Frontal cortex (tissue), 4 donors: ENCODE results near the gene PCDHB4. TPM values are rescaled to one million over a fixed set of nuclear protein-coding genes. Genes with fewer than 3 reads are reported as not detected.
A peak's percentile ranks its signal among the peaks of the same experiment; 100 is the strongest.
"Not testable (repeated sequence)": the region's sequence is repeated elsewhere in the genome, so short reads cannot be mapped to it uniquely, and the experiment has no call there.

ENCODE experiments used
- DNase-seq, 2 donors: peaks; one replicate each; pipeline ENCODE4 v3.0.0; 2012; ENCODE audit warnings: low spot score in 2 of 2
- FAIRE-seq: peaks from 2 replicates; lab custom pipeline; 2012; peaks lifted over from hg19 to GRCh38; lab: Jason Lieb, UNC
- total RNA-seq: library from RNA; depleted of rRNA; stranded (reverse); fragments of >200 nt; gene quantifications from one replicate; pipeline ENCODE4 v1.2.3, GENCODE V29; 2014
- donor health status: control.
- donor health status: control.
- donor health status: control.

The PCDHB4 gene
- 4.5 TPM for total RNA-seq

DNA sequence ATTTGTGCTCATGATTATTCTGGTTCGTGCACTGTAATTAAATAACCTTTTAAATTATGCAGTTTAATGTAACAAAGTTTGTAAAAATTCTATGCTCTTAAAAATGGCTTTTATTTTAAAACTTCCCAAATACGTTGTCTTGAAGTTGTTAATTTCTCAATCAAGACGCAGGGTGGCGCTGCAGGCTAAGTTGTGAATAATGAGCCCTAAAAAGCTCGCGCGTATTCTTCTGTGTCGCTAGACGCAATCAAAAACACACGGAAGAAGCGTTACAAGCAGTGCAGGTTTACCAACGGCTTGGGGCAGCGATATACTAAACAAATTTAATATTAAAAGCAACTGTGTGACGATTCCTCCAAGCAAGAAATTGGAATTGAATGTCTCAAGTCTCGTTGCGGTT, at the start of gene PCDHB4:
Gene PCDHB4, plus strand, starts transcription at position 256 of the 400 bp plus-strand sequence. CDS start 181 bp downstream, outside the sequence.
- FAIRE-seq (no peak), DNase-seq (no peak)

DNA sequence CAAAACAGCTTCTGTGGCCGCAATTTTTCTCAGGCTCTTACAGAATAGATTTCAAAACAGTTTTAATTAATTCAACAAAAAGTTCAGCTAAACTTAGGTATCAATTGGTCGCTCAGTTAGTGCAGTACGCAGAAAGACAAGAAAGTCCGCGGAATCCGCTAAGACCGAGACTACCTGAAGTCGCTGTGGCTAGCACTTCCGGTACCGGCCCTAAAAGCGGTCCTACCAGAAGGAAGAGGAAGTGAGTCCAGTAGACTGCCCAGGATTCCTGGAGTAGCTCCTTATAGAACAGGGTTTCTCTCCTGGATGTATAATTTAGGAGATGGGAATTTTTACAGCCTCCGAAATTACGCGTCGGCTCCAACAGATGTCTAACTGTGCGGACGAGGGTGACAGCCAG, 43.8 kb upstream of the PCDHB4 start:
- FAIRE-seq (no peak), DNase-seq (no peak)

DNA sequence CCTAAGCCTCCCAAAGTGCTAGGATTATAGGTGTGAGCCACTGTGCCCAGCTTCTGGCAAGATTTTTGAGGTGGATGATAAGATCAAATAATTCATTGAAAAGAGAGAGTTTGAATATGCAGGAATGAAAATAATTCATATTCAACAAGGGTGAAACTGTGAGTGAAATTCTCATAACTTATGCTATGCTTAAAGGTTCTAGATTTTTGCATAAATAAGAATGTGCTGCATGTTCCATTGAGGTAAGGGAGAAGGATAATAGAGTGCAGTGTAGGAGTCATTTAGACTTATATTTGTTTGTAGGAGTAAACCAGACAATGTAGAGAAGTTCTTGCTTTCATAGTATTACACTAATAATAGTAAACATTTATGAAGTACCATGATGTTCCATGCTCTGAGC, 39.4 kb upstream of the PCDHB4 start:
- FAIRE-seq: no peak

DNA sequence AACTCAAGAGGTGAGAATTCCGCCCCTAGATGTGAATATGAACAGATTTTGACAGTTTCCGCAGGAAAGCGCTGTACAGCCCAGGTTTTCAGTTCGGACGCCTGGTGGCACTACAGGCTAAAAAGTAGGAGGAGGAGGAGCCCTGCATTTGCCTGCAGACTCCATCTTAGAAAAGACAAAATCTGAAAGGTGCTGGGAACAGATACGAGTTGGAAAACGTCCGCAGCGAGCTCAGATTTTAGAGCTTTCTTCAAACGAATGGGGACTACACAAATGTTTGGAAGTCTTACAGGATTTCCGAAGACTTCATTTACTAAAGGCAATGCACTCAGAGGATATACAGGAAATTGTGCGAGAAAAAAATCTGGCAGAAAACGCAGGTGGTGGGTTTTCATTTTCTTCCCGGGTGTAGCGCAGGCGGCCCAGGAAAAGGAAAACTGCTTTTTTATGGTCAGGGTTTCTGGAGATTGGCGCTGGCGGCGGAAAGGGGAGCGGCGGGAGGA, 37.1 kb upstream of the PCDHB4 start:
- DNase-seq (peak in 1 of 2 donors; percentile 15), FAIRE-seq (no peak)

More for the DNA sequence above, 39.4 kb upstream of the PCDHB4 start:
- DNase-seq: no peak

DNA sequence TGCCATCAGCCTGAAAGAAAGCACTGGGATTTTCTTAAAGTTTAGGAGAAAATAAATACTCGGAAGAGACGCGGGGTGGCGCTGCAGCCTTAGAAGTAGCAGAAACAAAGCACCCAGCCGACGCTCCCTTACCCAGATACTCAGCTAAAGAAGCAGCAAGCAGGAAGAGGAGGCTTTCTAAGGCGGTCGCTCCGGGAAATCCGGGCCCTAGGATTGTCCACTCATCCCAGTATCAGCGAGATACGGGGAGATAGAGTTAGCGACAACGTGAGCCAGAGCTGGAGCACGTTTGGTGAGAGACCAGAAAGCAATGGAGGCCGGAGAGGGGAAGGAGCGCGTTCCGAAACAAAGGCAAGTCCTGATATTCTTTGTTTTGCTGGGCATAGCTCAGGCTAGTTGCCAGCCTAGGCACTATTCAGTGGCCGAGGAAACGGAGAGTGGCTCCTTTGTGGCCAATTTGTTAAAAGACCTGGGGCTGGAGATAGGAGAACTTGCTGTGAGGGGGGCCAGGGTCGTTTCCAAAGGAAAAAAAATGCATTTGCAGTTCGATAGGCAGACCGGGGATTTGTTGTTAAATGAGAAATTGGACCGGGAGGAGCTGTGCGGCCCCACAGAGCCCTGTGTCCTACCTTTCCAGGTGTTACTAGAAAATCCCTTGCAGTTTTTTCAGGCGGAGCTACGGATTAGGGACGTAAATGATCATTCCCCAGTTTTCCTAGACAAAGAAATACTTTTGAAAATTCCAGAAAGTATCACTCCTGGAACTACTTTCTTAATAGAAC, 26.9 kb upstream of the PCDHB4 start, which contains the start of gene PCDHB2:
Gene PCDHB2, plus strand, starts transcription at position 135 of the 782 bp plus-strand sequence. Its CDS starts 176 bp downstream, at position 311.
- FAIRE-seq: no peak
- no peak for DNase-seq

DNA sequence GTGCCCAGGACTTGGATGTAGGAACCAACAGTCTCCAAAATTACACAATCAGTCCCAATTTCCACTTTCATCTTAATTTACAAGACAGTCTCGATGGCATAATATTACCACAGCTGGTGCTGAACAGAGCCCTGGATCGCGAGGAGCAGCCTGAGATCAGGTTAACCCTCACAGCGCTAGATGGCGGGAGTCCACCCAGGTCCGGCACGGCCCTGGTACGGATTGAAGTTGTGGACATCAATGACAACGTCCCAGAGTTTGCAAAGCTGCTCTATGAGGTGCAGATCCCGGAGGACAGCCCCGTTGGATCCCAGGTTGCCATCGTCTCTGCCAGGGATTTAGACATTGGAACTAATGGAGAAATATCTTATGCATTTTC, 26.4 kb upstream of the PCDHB4 start:
- no peak for DNase-seq
- no peak for FAIRE-seq

DNA sequence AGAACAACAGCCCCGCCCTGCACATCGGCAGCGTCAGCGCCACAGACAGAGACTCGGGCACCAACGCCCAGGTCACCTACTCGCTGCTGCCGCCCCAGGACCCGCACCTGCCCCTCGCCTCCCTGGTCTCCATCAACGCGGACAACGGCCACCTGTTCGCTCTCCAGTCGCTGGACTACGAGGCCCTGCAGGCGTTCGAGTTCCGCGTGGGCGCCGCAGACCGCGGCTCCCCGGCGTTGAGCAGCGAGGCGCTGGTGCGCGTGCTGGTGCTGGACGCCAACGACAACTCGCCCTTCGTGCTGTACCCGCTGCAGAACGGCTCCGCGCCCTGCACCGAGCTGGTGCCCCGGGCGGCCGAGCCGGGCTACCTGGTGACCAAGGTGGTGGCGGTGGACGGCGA, 25.4 kb upstream of the PCDHB4 start:
- not testable (repeated sequence) for FAIRE-seq, DNase-seq

DNA sequence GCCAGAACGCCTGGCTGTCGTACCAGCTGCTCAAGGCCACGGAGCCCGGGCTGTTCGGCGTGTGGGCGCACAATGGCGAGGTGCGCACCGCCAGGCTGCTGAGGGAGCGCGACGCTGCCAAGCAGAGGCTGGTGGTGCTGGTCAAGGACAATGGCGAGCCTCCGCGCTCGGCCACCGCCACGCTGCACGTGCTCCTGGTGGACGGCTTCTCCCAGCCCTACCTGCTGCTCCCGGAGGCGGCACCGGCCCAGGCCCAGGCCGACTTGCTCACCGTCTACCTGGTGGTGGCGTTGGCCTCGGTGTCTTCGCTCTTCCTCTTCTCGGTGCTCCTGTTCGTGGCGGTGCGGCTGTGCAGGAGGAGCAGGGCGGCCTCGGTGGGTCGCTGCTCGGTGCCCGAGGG, 25.0 kb upstream of the PCDHB4 start:
- not testable (repeated sequence) for FAIRE-seq, DNase-seq

DNA sequence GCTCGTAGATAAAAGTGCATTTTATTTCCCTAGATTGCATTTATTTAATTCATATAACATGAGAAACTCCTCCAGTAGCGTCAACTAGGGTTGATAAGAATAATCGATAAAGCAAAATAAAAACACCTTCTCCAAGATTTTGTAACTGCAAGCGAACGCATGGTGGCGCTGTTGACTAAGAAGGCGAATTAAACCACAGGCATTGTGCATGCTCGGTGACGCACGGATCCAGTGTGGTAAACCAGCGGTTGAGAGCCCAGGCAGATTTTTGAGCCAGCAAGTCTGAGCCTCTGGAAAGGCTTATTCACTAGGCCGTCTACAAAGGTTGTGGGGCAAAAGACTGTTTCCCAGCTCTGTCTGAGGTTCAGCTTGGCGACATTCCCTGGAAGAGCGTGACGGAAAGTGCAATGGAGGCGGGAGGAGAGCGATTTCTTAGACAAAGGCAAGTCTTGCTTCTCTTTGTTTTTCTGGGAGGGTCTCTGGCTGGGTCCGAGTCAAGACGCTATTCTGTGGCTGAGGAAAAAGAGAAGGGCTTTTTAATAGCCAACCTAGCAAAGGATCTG, 21.3 kb upstream of the PCDHB4 start, which contains the start of gene PCDHB3:
Gene PCDHB3, plus strand, starts transcription at position 231 of the 563 bp plus-strand sequence. Its CDS starts 177 bp downstream, at position 408.
- DNase-seq (no peak), FAIRE-seq (no peak)

DNA sequence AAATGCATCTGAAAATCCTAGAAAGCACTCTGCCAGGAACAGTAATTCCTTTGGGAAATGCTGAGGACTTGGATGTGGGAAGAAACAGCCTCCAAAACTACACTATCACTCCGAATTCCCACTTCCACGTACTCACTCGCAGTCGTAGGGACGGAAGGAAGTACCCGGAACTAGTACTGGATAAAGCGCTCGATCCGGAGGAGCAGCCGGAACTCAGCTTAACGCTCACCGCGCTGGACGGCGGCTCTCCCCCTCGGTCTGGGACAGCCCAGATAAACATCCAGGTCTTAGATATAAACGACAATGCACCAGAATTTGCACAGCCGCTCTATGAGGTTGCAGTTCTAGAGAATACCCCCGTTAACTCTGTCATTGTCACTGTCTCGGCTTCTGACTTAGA, 20.6 kb upstream of the PCDHB4 start:
- FAIRE-seq: no peak
- no peak for DNase-seq

DNA sequence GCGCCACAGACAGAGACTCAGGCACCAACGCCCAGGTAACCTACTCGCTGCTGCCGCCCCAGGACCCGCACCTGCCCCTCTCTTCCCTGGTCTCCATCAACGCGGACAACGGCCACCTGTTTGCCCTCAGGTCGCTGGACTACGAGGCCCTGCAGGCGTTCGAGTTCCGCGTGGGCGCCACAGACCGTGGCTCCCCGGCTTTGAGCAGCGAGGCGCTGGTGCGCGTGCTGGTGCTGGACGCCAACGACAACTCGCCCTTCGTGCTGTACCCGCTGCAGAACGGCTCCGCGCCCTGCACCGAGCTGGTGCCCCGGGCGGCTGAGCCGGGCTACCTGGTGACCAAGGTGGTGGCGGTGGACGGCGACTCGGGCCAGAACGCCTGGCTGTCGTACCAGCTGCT, 19.5 kb upstream of the PCDHB4 start:
- FAIRE-seq, DNase-seq: not testable (repeated sequence)

DNA sequence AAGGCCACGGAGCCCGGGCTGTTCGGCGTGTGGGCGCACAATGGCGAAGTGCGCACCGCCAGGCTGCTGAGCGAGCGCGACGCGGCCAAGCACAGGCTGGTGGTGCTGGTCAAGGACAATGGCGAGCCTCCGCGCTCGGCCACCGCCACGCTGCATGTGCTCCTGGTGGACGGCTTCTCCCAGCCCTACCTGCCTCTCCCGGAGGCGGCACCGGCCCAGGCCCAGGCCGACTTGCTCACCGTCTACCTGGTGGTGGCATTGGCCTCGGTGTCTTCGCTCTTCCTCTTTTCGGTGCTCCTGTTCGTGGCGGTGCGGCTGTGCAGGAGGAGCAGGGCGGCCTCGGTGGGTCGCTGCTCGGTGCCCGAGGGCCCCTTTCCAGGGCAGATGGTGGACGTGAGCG, 19.1 kb upstream of the PCDHB4 start:
- DNase-seq, FAIRE-seq: not testable (repeated sequence)

DNA sequence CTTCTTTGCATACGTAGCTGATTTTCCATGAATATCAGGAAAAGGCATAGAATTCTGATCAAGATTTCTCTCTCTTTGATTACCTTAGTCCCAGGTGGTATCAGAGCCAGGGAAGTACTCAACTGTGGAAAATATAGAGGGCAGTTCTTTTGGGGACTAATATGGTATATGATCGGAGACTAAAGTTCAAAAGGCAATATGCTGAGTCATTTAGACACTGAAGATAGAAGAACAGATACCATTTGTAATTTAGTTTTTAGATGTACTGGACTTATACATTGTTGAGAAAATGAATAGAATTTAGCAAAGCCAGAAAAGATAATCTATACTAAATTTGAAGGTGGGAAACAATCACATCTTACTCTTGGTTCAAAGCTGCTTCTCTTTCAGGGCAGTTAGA, 16.3 kb upstream of the PCDHB4 start:
- DNase-seq: no peak
- no peak for FAIRE-seq

DNA sequence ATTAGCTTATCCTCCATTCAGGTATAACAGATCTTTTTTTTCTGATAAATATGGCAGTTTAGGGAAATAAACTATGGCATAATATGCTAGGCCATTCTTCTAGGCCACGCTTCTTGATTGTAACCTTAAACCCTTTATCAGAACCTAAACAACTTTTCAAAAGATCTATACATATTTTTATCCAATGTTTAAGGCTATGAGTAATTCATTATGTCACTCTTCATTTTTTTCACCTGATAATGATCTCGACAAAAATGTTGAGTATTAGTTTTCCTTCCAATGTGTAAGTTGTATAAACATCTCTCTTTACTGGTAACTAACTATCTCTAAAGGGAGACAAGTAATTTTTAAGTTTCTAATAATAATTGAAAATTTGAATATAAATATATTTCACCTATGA, 2.4 kb upstream of the PCDHB4 start:
- no peak for FAIRE-seq

DNA sequence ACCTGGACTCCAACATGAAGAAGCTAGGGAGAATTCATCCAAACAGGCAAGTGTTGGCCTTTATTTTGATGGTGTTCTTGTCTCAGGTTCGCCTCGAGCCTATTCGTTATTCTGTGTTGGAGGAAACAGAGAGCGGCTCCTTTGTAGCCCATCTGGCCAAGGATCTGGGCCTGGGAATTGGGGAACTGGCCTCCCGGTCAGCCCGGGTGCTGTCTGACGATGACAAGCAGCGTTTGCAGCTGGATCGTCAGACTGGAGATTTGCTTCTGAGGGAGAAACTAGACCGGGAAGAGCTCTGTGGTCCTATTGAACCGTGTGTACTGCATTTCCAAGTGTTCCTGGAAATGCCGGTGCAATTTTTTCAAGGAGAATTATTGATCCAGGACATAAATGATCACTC, 367 bp downstream of the PCDHB4 start:
- no peak for DNase-seq
- FAIRE-seq: no peak

More for the DNA sequence above, 2.4 kb upstream of the PCDHB4 start:
- DNase-seq: no peak

DNA sequence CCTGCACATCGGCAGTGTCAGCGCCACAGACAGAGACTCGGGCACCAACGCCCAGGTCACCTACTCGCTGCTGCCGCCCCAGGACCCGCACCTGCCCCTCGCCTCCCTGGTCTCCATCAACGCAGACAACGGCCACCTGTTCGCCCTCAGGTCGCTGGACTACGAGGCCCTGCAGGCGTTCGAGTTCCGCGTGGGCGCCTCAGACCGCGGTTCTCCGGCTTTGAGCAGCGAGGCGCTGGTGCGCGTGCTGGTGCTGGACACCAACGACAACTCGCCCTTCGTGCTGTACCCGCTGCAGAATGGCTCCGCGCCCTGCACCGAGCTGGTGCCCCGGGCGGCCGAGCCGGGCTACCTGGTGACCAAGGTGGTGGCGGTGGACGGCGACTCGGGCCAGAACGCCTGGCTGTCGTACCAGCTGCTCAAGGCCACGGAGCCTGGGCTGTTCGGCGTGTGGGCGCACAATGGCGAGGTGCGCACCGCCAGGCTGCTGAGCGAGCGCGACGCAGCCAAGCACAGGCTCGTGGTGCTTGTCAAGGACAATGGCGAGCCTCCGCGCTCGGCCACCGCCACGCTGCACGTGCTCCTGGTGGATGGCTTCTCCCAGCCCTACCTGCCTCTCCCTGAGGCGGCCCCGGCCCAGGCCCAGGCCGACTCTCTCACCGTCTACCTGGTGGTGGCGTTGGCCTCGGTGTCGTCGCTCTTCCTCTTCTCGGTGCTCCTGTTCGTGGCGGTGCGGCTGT, 1.9 kb downstream of the PCDHB4 start:
- FAIRE-seq, DNase-seq: not testable (repeated sequence)

DNA sequence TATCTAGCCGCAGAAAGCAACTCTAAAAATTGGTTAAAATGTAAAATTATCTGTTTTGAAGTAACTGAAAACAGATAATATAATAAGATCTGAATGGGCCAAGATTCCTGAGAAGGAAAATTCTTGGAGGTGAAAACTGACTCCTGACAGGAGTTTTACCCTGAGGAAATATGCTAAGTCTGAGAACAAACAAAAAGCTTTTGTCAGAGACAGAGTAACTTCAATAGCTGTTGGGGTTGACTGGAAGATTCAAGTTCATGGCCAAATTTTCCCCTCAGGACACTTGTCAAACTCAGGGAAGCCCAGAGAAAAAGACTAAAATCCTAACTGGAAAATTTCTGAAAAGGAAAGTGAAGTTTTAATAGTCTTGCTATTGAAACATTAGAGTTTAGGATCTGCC, 5.7 kb downstream of the PCDHB4 start:
- FAIRE-seq: no peak
- DNase-seq: no peak

DNA sequence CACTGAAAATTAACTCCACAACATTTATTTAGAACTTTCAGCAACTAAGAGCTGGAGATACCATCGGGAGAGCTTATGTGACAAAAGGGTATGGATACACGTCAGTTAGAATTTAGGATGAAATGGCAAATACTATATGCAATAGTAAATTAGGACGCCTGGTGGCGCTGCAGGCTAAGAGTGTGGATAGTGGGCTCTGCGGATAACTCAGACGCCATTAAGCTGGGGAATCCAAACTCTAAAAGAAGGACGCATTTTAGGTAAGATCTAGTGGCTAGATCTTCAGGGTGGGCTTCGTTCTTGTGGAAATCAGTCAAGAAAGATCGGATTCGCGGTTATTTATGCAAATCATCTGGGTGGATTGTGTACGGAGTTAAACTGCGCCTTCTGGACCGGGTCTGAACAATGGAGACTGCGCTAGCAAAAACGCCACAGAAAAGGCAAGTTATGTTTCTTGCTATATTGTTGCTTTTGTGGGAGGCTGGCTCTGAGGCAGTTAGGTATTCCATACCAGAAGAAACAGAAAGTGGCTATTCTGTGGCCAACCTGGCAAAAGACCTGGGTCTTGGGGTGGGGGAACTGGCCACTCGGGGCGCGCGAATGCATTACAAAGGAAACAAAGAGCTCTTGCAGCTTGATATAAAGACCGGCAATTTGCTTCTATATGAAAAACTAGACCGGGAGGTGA, 13.6 kb downstream of the PCDHB4 start, which contains the start of gene PCDHB5:
Gene PCDHB5, plus strand, starts transcription at position 177 of the 688 bp plus-strand sequence. Its CDS starts 229 bp downstream, at position 406.
- DNase-seq (no peak), FAIRE-seq (no peak)

DNA sequence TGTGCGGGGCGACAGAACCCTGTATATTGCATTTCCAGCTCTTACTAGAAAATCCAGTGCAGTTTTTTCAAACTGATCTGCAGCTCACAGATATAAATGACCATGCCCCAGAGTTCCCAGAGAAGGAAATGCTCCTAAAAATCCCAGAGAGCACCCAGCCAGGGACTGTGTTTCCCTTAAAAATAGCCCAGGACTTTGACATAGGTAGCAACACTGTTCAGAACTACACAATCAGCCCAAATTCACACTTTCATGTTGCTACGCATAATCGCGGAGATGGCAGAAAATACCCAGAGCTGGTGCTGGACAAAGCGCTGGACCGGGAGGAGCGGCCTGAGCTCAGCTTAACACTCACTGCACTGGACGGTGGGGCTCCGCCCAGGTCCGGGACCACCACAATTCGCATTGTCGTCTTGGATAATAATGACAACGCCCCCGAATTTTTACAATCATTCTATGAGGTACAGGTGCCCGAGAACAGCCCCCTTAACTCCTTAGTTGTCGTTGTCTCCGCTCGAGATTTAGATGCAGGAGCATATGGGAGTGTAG, 14.2 kb downstream of the PCDHB4 start:
- FAIRE-seq: no peak
- DNase-seq: no peak
